ENCODE data around the gene STARD3.

Gene STARD3

GRCh38 chr17:39674702-39675389 lies 37.9 kb downstream of the STARD3 start:
- no peaks in the 10 kb centered on the region for H3K9me3 ChIP-seq (ENCODE audit: control insufficient read depth, insufficient read depth, low read length)
- H3K27ac ChIP-seq (ENCODE audit: low read length): no peak overlapping the region
- no peak overlapping the region for H3K4me3 ChIP-seq (ENCODE audit: low read length)
- no peak for DNase-seq (ENCODE audit: low read depth, low spot score)
- no peaks in the 10 kb centered on the region for H3K27me3 ChIP-seq (ENCODE audit: control insufficient read depth, insufficient read depth, low read length)
- peaks cover 1% of the 10 kb centered on the region; the same call in 1 of the 2 replicates for H3K4me1 ChIP-seq (ENCODE audit: control insufficient read depth, insufficient read depth, low read length)
- no peaks in the 10 kb centered on the region for H3K36me3 ChIP-seq (ENCODE audit: control insufficient read depth, insufficient read depth, low read length)
- WGBS (ENCODE audit: insufficient coverage, insufficient read length): no CpG with 5 or more reads among the region's 11 CpGs

GRCh38 chr17:39675390-39676082 lies 38.6 kb downstream of the STARD3 start:
- no peaks in the 10 kb centered on the region for H3K9me3 ChIP-seq (ENCODE audit: control insufficient read depth, insufficient read depth, low read length)
- no peak overlapping the region for H3K27ac ChIP-seq (ENCODE audit: low read length)
- peaks cover 1% of the 10 kb centered on the region; the same call in 1 of the 2 replicates for H3K4me1 ChIP-seq (ENCODE audit: control insufficient read depth, insufficient read depth, low read length)
- H3K36me3 ChIP-seq (ENCODE audit: control insufficient read depth, insufficient read depth, low read length): no peaks in the 10 kb centered on the region
- H3K27me3 ChIP-seq (ENCODE audit: control insufficient read depth, insufficient read depth, low read length): no peaks in the 10 kb centered on the region
- H3K4me3 ChIP-seq (ENCODE audit: low read length): no peak overlapping the region
- WGBS (ENCODE audit: insufficient coverage, insufficient read length): no CpG with 5 or more reads among the region's 10 CpGs
- DNase-seq (ENCODE audit: low read depth, low spot score): no peak

GRCh38 chr17:39676198-39676819 lies 39.4 kb downstream of the STARD3 start:
- H3K4me3 ChIP-seq (ENCODE audit: low read length): no peak overlapping the region
- H3K36me3 ChIP-seq (ENCODE audit: control insufficient read depth, insufficient read depth, low read length): no peaks in the 10 kb centered on the region
- H3K9me3 ChIP-seq (ENCODE audit: control insufficient read depth, insufficient read depth, low read length): no peaks in the 10 kb centered on the region
- WGBS (ENCODE audit: insufficient coverage, insufficient read length): no CpG with 5 or more reads among the region's 7 CpGs
- peaks cover 1% of the 10 kb centered on the region; the same call in 1 of the 2 replicates for H3K4me1 ChIP-seq (ENCODE audit: control insufficient read depth, insufficient read depth, low read length)
- no peaks in the 10 kb centered on the region for H3K27me3 ChIP-seq (ENCODE audit: control insufficient read depth, insufficient read depth, low read length)
- DNase-seq (ENCODE audit: low read depth, low spot score): no peak
- no peak overlapping the region for H3K27ac ChIP-seq (ENCODE audit: low read length)

- WGBS (ENCODE audit: insufficient coverage, insufficient read length): no CpG with 5 or more reads among the region's 8 CpGs
- no peaks in the 10 kb centered on the region for H3K36me3 ChIP-seq (ENCODE audit: control insufficient read depth, insufficient read depth, low read length)
- DNase-seq (ENCODE audit: low read depth, low spot score): no peak
- H3K27ac ChIP-seq (ENCODE audit: low read length): no peak overlapping the region
- peaks cover 1% of the 10 kb centered on the region; the same call in 1 of the 2 replicates for H3K4me1 ChIP-seq (ENCODE audit: control insufficient read depth, insufficient read depth, low read length)
- no peaks in the 10 kb centered on the region for H3K27me3 ChIP-seq (ENCODE audit: control insufficient read depth, insufficient read depth, low read length)
- H3K9me3 ChIP-seq (ENCODE audit: control insufficient read depth, insufficient read depth, low read length): no peaks in the 10 kb centered on the region
- no peak overlapping the region for H3K4me3 ChIP-seq (ENCODE audit: low read length)
Measured at GRCh38 chr17:39677072-39677471, 40.1 kb downstream of the STARD3 start.

GRCh38 chr17:39677542-39678339 lies 40.8 kb downstream of the STARD3 start:
- Histone ChIP-seq H3K4me3 (ENCODE audit: low read length) (no peak overlapping the region), H3K36me3 (ENCODE audit: control insufficient read depth, insufficient read depth, low read length) (no peaks in the 10 kb centered on the region), H3K9me3 (ENCODE audit: control insufficient read depth, insufficient read depth, low read length) (no peaks in the 10 kb centered on the region), H3K27me3 (ENCODE audit: control insufficient read depth, insufficient read depth, low read length) (no peaks in the 10 kb centered on the region), H3K4me1 (ENCODE audit: control insufficient read depth, insufficient read depth, low read length) (no peaks in the 10 kb centered on the region), H3K27ac (ENCODE audit: low read length) (no peak overlapping the region)
- WGBS (ENCODE audit: insufficient coverage, insufficient read length): no CpG with 5 or more reads among the region's 13 CpGs
- no peak for DNase-seq (ENCODE audit: low read depth, low spot score)

- H3K27ac ChIP-seq (ENCODE audit: low read length): no peak overlapping the region
- no peaks in the 10 kb centered on the region for H3K36me3 ChIP-seq (ENCODE audit: control insufficient read depth, insufficient read depth, low read length)
- no peaks in the 10 kb centered on the region for H3K4me1 ChIP-seq (ENCODE audit: control insufficient read depth, insufficient read depth, low read length)
- no peak for DNase-seq (ENCODE audit: low read depth, low spot score)
- H3K27me3 ChIP-seq (ENCODE audit: control insufficient read depth, insufficient read depth, low read length): no peaks in the 10 kb centered on the region
- H3K9me3 ChIP-seq (ENCODE audit: control insufficient read depth, insufficient read depth, low read length): no peaks in the 10 kb centered on the region
- WGBS (ENCODE audit: insufficient coverage, insufficient read length): no CpG with 5 or more reads among the region's 13 CpGs
- no peak overlapping the region for H3K4me3 ChIP-seq (ENCODE audit: low read length)
Measured at GRCh38 chr17:39678340-39679116, 41.6 kb downstream of the STARD3 start.

- Histone ChIP-seq H3K4me1 (ENCODE audit: control insufficient read depth, insufficient read depth, low read length) (no peaks in the 10 kb centered on the region), H3K36me3 (ENCODE audit: control insufficient read depth, insufficient read depth, low read length) (peaks cover 4% of the 10 kb centered on the region; the same call in 1 of the 2 replicates), H3K27ac (ENCODE audit: low read length) (no peak overlapping the region), H3K27me3 (ENCODE audit: control insufficient read depth, insufficient read depth, low read length) (no peaks in the 10 kb centered on the region), H3K4me3 (ENCODE audit: low read length) (no peak overlapping the region), H3K9me3 (ENCODE audit: control insufficient read depth, insufficient read depth, low read length) (no peaks in the 10 kb centered on the region)
- no peak for DNase-seq (ENCODE audit: low read depth, low spot score)
- WGBS (ENCODE audit: insufficient coverage, insufficient read length): no CpG with 5 or more reads among the region's 12 CpGs
Measured at GRCh38 chr17:39679521-39680192, 42.7 kb downstream of the STARD3 start.

GRCh38 chr17:39683295-39683939 lies 46.5 kb downstream of the STARD3 start:
- H3K9me3 ChIP-seq (ENCODE audit: control insufficient read depth, insufficient read depth, low read length): no peaks in the 10 kb centered on the region
- WGBS (ENCODE audit: insufficient coverage, insufficient read length): no CpG with 5 or more reads among the region's 9 CpGs

More at GRCh38 chr17:39683295-39683939, 46.5 kb downstream of the STARD3 start:
- H3K27me3 ChIP-seq (ENCODE audit: control insufficient read depth, insufficient read depth, low read length): no peaks in the 10 kb centered on the region; the same call in 1 of the 2 replicates
- H3K27ac ChIP-seq (ENCODE audit: low read length): no peak overlapping the region
- H3K4me1 ChIP-seq (ENCODE audit: control insufficient read depth, insufficient read depth, low read length): no peaks in the 10 kb centered on the region
- H3K4me3 ChIP-seq (ENCODE audit: low read length): no peak overlapping the region
- DNase-seq (ENCODE audit: low read depth, low spot score): no peak
- peaks cover 7% of the 10 kb centered on the region; the same call in 1 of the 2 replicates for H3K36me3 ChIP-seq (ENCODE audit: control insufficient read depth, insufficient read depth, low read length)
